Activated CD4-positive, CD25-positive, alpha-beta regulatory T cell (primary cell): Measurements from ENCODE around the gene PYY.
"Not testable (repeated sequence)": the region's sequence is repeated elsewhere in the genome, so short reads cannot be mapped to it uniquely, and the experiment has no call there.

Experiments used
- DNase-seq, 4 experiments: peaks; one replicate each; lab custom pipeline; 2025; lab: John Stamatoyannopoulos, UW

PYY gene

GRCh38 chr17:43978078-43978477, 24.3 kb upstream of the PYY start:
- no peak for DNase-seq

- DNase-seq, result no peak
These were observed 23.5 kb upstream of the PYY start for GRCh38 chr17:43976963-43977837.

- no peak for DNase-seq
These were observed 22.2 kb upstream of the PYY start for GRCh38 chr17:43975898-43976297.

GRCh38 chr17:43974382-43975266, 20.9 kb upstream of the PYY start:
- DNase-seq, result no peak

- not testable (repeated sequence) for DNase-seq
These were observed 18.9 kb upstream of the PYY start for GRCh38 chr17:43972444-43973212.

GRCh38 chr17:43971436-43971835, 17.7 kb upstream of the PYY start:
- DNase-seq, result not testable (repeated sequence)

GRCh38 chr17:43970366-43970765, 16.6 kb upstream of the PYY start:
- DNase-seq, result no peak

- DNase-seq, result no peak
These were observed 13.6 kb upstream of the PYY start for GRCh38 chr17:43967251-43967875.

- no peak for DNase-seq
These were observed 12.5 kb upstream of the PYY start for GRCh38 chr17:43966276-43966675.

- no peak for DNase-seq
These were observed 8.7 kb upstream of the PYY start for GRCh38 chr17:43962479-43962878.

GRCh38 chr17:43961954-43962353, 8.2 kb upstream of the PYY start:
- no peak for DNase-seq

- DNase-seq, result not testable (repeated sequence)
These were observed 7.6 kb upstream of the PYY start for GRCh38 chr17:43961292-43961691.

GRCh38 chr17:43958748-43959352, 5.1 kb upstream of the PYY start:
- no peak for DNase-seq

- DNase-seq, result no peak
These were observed 2.5 kb upstream of the PYY start for GRCh38 chr17:43956222-43956621.

- DNase-seq, result no peak
These were observed 745 bp downstream of the PYY start for GRCh38 chr17:43952724-43953666.

GRCh38 chr17:43952351-43952723, 1.4 kb downstream of the PYY start:
- no peak for DNase-seq

- no peak for DNase-seq
These were observed 2.0 kb downstream of the PYY start for GRCh38 chr17:43951750-43952149.

GRCh38 chr17:43950554-43950953, 3.2 kb downstream of the PYY start:
- no peak for DNase-seq

GRCh38 chr17:43949781-43950180, 4.0 kb downstream of the PYY start:
- DNase-seq, result no peak

GRCh38 chr17:43946781-43947180, 7.0 kb downstream of the PYY start:
- no peak for DNase-seq
